Sciatic nerve (tissue), 2 donors: ENCODE results near the gene MLEC. TPM values are rescaled to one million over a fixed set of nuclear protein-coding genes. Genes with fewer than 3 reads are reported as not detected.

Source experiments
- ATAC-seq: fragments of 200-7000 bp; cut with Tn5 transposase; one replicate; pipeline ENCODE4 v1.9.1; 2020; ENCODE audit warnings: mild to moderate bottlenecking, moderate library complexity
- DNase-seq: peaks from one replicate; pipeline ENCODE4 v3.0.0-alpha.2; 2020; ENCODE audit warnings: low spot score
- intact Hi-C: fragments of 100-400 bp; cut with DNase I; formaldehyde crosslinking; loops from one replicate; pipeline ENCODE4 v1.14.2; 2022
- total RNA-seq: library from RNA; stranded (reverse); fragmentation: NEBNext Ultra II Directional; extraction: Animal tissue kit (Norgen Biotek cat#: 25700); gene quantifications from one replicate; pipeline ENCODE4 v1.2.1, GENCODE V29; 2021
- donor health status: DM: no; HTN: no; CAD: no.
- donor health status: DM: no; HTN: no; CAD: no.

Gene MLEC
- total RNA-seq, 1 donor from 2014 or later, result 86.9 TPM

DNA sequence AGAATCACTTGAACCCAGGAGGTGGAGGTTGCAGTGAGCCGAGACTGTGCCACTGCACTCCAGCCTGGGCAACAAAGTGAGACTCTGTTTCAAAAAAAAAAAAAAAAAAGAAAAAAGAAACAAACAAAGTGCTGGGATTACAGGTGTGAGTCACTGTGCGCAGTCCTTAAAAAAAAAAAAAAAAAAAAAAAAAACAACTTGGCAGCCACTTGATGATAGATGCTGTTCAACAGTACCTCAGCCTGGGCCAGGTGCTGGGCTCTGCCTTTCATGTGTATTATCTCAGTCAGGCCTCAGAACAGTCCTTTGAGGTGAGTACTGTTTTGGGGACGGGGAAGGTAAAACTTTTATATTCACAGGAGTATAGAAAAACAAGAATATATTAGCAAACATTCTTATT lies 48.2 kb downstream of the MLEC start:
- no peak for DNase-seq
- no peak for ATAC-seq
- intact Hi-C loops, result no loop called here

DNA sequence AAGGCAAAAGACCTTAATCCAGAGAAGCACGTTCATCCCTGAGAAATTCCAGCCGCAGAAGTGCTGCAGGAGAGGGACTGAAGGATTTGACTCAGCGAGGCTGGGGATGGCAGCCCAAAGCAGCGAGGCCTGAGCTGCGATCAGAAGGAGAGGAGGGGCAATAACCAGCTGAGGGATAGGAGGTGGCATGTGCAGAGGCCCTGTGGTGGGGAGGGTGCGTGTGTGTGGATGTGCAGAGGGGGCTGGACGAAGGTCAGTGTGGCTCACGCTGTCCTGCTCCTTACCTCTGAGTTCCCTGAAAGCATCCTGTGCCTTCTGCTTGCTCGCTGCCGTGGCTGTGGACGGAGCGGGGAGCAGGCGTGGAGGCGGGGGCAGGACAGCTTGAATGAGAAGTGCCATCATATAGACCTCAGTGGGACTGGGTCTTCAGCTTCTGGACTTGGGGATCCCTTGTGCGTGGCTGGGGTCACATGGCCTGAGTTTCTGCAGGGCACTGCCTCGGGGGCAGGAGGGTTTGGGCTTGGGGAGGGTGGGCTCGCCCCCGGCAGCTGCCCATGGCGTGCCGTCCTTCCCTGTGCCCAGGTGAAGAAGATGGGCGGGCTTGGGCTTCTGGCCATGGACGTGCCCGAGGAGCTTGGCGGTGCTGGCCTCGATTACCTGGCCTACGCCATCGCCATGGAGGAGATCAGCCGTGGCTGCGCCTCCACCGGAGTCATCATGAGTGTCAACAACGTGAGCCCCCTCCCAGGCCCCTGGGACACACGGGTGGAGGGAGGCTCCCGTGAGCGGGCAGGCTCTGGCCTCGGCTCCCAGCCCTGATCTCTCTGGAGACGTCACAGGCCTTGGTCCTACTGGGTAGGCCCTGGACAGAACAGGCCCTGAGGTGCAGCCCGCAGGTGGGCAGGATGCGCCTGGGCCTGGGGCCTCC lies 49.7 kb downstream of the MLEC start:
- intact Hi-C loops, result no loop called here
- DNase-seq, result no peak
- no peak for ATAC-seq

DNA sequence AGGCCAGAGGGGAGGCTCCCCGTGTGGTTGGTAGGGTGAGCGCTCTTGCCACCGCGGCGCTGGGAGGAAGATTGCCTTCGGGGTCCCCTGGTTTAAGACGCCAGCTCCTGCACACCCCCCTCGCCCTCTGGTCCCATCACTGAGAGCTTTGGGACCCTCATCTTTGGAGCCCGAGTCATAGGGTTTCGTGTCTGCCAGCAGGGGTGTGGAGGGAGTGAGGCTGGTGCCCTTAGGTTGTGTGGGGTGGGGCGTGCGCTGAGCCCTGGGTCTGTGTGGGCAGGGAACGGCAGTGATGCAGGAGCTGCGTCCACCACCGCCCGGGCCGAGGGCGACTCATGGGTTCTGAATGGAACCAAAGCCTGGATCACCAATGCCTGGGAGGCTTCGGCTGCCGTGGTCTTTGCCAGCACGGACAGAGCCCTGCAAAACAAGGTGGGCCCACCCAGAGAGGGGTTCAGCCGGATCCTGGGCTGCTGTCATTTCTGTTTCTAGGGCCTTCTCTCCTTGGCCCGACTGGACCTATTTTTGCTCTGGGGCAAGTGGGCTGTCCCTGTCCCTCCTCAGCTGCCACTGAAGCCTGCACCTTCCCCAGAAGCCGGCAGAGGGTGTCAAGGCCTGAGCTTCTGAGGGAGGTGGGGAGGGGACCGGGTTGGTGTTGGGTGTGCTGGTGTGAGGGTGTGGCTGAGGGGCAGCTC lies 50.8 kb downstream of the MLEC start:
- no peak for DNase-seq
- intact Hi-C loops, result no loop called here
- no peak for ATAC-seq

DNA sequence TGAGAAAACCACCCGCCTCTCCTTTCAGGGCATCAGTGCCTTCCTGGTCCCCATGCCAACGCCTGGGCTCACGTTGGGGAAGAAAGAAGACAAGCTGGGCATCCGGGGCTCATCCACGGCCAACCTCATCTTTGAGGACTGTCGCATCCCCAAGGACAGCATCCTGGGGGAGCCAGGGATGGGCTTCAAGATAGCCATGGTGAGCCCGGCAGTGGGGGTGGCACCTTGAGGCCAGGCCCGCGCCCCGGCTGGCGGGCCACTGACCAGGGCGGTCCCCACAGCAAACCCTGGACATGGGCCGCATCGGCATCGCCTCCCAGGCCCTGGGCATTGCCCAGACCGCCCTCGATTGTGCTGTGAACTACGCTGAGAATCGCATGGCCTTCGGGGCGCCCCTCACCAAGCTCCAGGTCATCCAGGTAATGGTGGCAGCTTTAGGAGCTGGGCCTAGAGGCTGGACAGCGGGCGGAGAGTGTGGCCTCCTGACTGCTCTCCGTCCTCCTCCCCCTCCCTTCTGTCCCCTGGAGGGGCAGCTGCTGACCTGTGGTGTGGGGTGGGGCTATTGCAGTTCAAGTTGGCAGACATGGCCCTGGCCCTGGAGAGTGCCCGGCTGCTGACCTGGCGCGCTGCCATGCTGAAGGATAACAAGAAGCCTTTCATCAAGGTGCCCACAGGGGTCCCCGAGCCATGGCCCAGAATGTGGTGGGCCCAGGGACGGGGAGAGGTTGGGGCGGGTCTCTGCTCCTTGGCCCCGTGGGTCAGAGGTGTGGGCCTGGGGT lies 51.5 kb downstream of the MLEC start:
- DNase-seq, result no peak
- ATAC-seq, result no peak
- intact Hi-C loops, result no loop called here

DNA sequence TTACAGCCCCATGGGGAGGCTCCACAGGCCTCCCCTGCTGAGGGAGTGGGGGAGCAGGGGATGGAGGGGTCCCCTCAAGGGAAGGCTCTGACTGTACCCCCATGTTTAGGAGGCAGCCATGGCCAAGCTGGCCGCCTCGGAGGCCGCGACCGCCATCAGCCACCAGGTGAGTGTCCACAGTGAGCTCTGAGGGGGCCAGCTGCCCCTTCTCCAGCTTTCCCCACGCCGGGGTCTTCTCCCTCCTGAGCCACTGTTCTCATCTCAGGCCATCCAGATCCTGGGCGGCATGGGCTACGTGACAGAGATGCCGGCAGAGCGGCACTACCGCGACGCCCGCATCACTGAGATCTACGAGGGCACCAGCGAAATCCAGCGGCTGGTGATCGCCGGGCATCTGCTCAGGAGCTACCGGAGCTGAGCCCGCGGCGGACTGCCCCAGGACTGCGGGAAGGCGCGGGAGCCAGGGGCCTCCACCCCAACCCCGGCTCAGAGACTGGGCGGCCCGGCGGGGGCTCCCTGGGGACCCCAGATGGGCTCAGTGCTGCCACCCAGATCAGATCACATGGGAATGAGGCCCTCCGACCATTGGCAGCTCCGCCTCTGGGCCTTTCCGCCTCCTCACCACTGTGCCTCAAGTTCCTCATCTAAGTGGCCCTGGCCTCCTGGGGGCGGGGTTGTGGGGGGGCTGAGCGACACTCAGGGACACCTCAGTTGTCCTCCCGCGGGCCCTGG lies 52.2 kb downstream of the MLEC start:
- no peak for ATAC-seq
- DNase-seq, result no peak
- intact Hi-C loops, result no loop called here

DNA sequence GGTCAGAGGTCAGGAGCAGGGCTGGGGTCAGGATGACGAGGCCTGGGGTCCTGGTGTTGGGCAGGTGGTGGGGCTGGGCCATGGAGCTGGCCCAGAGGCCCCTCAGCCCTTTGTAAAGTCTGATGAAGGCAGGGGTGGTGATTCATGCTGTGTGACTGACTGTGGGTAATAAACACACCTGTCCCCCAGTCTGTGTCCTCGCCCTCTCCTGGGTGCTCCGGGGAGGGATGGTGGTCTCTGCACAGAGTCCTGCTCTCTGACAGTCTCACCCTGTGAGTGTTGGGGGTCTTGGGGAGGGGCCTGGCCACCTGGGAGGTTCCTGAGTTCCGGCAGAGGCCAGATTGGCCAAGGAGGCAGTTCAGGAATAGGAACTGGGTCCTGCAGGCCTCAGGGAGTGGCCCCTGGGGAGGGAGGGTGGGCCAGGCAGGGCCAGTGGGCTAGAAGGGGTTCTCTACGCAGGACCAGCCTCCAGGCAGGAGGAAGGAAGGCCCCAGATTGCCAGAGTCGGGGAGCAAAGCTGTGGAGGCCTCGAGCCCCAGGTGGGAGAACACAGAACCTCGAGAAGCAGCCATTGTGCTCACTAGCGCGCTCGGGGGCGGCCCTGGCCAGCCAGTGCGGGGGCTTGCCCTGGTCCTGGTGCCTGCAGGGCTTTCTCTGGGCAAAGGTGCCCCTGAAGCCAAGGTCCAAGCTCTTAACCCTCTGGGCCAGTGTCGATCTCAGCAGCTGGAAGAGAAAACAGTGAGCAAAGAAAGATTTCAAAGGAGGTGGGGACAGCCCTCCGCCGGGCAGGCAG lies 53.1 kb downstream of the MLEC start:
- intact Hi-C loops, result no loop called here
- ATAC-seq (no peak), DNase-seq (no peak)

DNA sequence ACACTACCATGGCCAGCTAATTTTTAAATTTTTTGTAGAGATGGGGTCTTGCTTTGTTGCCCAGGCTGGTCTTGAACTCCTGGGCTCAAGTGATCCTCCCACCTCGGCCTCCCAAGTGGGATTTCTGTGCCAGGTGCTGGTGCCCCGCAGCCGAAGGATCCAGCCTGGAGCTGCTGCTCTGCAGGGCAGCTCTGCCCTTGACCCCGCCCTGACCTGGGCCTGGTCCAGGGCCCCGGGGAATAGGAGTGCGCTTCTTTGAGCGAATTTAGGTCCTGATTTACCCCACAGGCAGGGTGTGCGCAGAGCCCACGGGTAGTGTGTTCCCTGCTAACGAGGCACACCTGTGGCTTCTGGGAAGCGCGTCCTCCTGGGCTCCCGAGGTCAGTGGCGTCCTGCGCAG lies 53.9 kb downstream of the MLEC start:
- DNase-seq (no peak), ATAC-seq (no peak)
- intact Hi-C loops, result no loop called here

DNA sequence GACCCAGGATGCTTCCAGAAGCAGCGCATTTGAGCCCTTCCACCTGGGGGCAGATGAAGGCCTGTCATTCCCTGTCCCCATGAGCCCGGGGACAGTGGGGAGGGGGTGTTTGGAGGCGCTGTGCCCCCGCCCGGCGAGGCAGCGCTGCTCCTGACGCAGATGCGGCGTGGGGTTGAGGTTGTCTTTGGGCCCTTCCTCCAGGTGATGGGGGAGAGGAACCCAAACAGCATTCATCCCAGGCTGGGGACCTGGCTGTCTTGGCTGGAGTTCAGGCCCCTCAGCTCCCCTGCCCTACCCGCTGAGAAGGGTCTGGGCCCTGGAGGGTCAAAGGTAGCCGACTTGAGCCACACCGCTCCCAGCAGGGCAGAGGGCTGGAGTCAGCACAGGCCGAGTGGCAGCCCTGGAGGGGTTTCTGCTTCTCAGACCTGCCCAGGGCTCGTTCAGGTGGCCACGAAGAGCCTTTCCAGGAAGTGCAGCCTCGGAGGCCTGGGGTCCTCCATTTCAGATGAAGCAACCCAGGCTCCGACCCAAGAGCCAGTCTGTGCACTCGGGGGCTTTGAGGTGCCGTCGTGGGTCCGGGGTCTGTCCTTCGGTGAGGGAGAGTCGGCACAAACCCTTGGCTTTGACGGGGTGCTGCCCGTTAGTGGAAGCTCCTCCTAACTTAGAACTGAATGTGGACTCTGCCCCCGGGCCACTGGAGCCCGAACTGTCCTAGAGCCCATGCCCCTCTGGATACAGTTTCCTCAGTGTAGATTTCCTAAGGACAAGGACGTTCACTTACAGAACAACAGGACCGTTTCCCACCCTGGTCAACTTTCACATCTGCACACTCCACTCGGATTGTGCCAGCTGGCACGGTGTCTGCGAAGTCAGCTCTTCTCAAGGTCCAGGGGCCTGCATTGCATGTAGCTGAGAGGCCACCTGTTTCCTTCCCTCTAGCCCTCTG lies 54.8 kb downstream of the MLEC start:
- intact Hi-C loops, result no loop called here
- ATAC-seq, result peak; percentile 67
- DNase-seq, result no peak

DNA sequence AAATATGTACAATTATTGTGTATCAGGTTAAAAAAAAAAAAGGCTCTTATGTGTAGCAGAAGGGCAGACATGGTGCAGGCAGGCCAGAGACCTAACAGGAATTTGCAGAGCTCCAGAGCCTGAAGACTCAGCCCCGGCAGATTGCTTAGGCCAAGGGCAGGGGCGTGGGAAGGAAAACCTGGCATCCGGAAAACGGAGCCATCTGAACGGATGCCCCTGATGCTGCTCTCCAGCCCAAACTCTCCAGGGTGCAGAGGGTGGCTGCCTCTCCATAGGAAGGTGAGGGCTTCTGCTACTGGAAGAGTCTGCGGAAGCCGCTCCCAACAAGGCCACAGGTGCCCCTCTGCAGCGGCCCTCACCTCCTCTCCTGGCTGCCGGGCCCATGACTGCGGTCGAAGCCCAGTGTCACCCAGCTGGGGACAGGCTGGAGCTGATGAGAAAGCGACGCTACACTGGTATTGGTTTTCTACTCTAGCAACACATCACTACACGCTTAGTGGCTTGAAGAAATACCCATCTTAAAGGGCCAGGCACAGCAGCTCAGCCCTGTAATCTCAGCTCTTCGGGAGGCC lies 58.1 kb downstream of the MLEC start:
- intact Hi-C loops, result no loop called here
- no peak for ATAC-seq
- DNase-seq, result no peak

DNA sequence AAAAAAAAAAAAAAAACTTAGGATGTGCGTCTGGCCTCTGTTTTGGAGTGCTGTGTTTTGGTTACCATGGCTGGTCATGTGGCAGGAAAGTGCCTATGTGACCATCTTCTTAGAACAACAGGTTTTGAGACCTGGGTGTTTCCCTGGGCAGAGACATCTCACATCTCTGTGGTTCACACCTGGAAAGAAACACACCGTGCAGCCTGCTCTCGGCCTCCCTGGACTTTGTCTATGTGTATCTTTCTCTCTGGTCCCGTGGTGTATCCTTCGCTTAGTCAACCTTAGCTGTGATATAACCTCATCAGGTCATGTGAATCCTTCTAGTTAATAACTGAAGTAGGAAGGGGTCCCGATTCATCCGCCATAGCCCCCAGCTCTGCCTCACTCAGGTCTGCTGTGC lies 61.3 kb downstream of the MLEC start:
- ATAC-seq (no peak), DNase-seq (no peak)
- intact Hi-C loops, result no loop called here

DNA sequence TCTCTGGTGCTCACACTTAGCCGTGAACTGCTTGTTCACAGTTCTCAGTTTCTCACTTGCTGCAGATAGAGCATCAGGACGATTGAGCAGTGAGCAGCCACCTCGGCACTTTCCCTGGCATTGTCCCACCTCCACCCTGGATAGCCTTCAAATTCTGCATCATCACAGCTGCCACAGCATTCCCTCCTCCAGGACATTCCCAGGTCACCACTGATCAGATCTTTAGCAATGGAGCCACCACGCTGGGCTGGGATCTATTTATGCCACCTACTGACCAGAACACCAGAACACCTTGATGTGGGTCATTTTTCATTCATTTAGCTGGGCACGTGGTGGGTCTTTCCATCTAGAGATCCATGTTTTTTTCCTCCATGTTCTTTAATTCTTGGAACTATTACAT lies 62.3 kb downstream of the MLEC start:
- ATAC-seq (no peak), DNase-seq (no peak)
- intact Hi-C loops, result no loop called here

DNA sequence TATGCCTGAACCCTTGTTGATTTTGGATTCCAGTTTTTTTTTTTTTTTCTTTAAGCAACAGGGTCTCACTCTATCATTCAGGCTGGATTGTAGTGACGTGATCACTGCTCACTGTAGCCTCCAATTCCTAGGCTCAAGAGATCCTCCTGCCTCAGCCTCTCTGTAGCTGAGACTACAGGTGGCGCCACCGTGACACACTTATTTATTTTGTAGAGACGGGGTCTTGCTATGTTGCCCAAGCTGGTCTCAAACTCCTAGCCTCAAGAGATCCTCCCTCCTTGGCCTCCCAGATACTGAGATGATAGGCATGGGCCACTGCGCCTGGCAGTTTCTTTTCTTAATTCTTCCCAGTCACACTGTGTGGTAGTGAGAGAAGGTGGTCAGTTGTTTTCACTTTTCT lies 63.9 kb downstream of the MLEC start:
- intact Hi-C loops, result no loop called here
- ATAC-seq, result no peak
- no peak for DNase-seq

DNA sequence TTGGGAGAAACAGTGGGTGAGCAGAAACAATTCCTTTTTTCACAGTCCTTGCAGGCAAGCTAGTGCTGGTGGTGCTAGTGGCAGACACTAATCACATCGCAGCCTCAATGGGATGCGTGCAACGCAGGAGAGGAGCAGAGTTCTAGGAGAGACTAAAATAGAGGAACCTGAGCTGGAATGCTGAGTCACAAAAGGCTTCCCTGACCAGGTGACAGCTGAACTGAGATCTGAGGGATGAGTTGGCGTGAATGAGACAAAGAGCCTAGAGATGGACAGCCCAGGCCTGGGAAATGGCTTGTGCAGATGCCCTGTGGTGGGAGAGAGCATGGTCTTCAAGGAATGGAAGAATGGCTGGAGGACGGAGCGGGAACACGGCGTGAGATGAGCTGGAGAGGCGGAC lies 64.4 kb downstream of the MLEC start:
- intact Hi-C loops, result no loop called here
- no peak for ATAC-seq

More for the DNA sequence above, 64.4 kb downstream of the MLEC start:
- DNase-seq, result no peak
